GM06990 (cell line): ENCODE data around the gene CHST12.

Source experiments
- DNase-seq: peaks from one replicate; pipeline ENCODE4 v3.0.0-alpha.2; 2011; ENCODE audit not compliant: insufficient read length; ENCODE audit errors: extremely low read depth
- H3K27me3 ChIP-seq: replicated peaks from 2 replicates; pipeline ENCODE4 v1.6.0; 2011; ENCODE audit warnings: low read length; ENCODE audit not compliant: control insufficient read depth, insufficient read depth
- H3K36me3 ChIP-seq: 2 replicates; pipeline ENCODE4 v1.5.1; 2011; ENCODE audit warnings: low read length; ENCODE audit not compliant: control insufficient read depth, insufficient read depth
- H3K4me3 ChIP-seq: replicated peaks from 2 replicates; pipeline ENCODE4 v1.5.1; 2011; ENCODE audit warnings: low read depth, mild to moderate bottlenecking, control low read depth, low read length
- TF ChIP-seq, protein P1 (sequence below): IDR thresholded peaks from 2 replicates; pipeline ENCODE4 v1.5.1; 2011; ENCODE audit warnings: low read length, control low read depth, mild to moderate bottlenecking, inconsistent platforms; ENCODE audit not compliant: insufficient read depth, poor library complexity, severe bottlenecking

Gene CHST12

DNA sequence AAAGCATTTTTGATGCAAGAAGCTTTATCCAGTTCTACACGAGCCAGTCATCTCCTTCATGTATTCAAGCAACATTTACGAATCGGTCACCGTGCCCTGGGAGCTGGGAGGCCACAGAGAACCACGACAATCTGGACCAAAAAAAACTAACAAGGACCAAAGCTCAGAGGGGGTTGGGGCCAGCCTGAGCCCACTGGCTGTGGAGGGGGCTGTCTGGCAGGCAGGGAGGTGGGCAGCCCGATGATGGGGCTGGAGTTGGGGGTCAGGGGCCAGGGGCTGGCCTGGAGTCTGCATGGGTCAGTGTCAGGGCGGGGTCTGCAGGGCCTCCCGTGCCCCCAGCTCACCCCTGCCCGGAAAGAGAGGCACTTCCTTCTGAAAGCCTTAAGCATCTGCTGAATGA lies 85.3 kb downstream of the CHST12 start:
- DNase-seq = no peak
- no peak overlapping the region for H3K4me3 ChIP-seq
- no peaks in the 10 kb centered on the region for H3K36me3 ChIP-seq
- TF ChIP-seq, protein P1, sequence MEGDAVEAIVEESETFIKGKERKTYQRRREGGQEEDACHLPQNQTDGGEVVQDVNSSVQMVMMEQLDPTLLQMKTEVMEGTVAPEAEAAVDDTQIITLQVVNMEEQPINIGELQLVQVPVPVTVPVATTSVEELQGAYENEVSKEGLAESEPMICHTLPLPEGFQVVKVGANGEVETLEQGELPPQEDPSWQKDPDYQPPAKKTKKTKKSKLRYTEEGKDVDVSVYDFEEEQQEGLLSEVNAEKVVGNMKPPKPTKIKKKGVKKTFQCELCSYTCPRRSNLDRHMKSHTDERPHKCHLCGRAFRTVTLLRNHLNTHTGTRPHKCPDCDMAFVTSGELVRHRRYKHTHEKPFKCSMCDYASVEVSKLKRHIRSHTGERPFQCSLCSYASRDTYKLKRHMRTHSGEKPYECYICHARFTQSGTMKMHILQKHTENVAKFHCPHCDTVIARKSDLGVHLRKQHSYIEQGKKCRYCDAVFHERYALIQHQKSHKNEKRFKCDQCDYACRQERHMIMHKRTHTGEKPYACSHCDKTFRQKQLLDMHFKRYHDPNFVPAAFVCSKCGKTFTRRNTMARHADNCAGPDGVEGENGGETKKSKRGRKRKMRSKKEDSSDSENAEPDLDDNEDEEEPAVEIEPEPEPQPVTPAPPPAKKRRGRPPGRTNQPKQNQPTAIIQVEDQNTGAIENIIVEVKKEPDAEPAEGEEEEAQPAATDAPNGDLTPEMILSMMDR = no peak
- H3K27me3 ChIP-seq = no peaks in the 10 kb centered on the region

DNA sequence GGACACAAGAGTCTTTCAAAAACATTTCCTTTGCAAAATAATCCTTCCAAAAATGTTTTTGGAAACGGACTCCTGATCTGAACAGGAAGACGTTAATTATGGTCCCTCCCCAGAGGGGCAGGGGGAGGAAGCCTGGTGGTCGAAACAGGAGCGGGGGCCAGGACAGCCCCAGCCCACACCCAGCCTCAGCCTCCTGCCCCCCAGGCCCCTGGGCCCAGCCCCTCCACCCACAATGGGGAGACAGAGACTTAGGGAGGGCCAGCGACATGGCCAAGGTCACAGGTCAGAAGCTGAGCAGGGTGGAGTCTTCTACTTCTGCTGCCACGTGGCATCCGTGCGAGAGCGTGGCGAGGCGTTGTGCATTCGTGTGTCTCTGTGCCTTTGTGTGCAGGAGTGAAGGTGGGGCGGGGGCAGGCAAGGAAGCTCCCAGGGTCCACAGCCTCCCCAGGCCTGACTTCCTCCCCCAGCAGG lies 86.8 kb downstream of the CHST12 start:
- H3K36me3 ChIP-seq = no peaks in the 10 kb centered on the region
- H3K4me3 ChIP-seq = no peak overlapping the region
- TF ChIP-seq, protein P1 = no peak
- H3K27me3 ChIP-seq = no peaks in the 10 kb centered on the region
- DNase-seq = no peak

DNA sequence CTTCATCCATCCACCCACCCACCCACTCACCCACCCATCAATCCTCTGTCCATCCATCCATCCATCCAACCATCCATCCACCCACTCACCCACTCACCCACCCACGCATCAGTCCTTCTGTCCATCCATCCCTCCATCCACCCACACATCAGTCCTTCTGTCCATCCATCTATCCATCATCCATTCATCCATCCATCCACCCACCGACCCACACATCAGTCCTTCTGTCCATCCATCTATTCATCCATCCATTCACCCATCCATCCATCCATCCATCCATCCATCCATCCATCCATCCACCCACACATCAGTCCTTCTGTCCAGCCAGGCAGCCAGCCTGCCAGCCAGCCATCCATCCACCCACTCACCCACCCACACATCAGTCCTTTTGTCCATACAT lies 88.6 kb downstream of the CHST12 start:
- TF ChIP-seq, protein P1 = no peak
- H3K27me3 ChIP-seq = no peaks in the 10 kb centered on the region
- no peak for DNase-seq
- no peaks in the 10 kb centered on the region for H3K36me3 ChIP-seq
- no peak overlapping the region for H3K4me3 ChIP-seq

DNA sequence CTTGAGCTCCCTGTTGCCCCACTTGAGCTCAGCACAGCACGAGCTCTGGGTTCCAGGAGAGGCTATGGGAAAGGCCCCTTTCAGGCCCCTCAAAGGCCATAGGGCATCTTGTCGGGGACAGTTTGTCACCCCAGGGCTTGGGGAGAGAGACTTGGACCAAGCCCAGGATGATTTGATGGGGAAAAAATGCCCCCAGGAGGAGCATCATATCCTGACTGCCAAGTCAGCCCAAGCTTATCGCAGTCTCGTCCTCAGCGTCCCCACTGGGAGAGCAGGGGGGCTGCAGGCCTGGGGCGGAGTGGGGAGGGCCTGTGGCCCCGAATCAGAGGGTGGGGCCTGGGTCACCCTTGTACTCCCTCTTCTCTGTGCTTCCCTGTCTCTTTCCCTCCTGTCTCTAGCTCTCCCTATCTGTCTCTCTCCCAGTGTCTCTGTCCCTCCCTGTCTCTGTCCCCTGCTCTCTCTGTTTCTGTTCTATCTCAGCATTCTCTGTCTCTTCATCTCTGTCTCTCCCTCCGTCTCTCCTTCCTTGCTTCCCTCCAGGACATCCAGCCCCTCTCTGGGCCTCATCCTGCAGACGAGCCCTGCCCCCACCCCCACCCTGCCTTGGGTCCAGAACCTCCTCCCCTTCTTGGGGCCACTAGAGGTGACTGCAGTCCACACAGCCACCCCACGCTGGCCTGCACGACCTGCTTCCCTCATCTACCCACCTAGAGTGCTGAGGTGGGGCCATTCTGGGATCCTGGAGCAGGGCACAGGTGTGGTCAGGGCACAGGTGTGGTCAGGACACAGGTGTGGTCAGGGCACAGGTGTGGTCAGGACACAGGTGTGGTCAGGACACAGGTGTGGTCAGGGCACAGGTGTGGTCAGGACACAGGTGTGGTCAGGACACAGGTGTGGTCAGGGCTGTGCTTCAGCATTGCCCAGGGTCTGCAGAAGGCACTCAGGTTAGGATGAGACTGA lies 90.1 kb downstream of the CHST12 start:
- TF ChIP-seq, protein P1 = no peak
- Histone ChIP-seq H3K36me3 (no peaks in the 10 kb centered on the region), H3K4me3 (no peak overlapping the region), H3K27me3 (no peaks in the 10 kb centered on the region; the same call in 1 of the 2 replicates)
- no peak for DNase-seq

DNA sequence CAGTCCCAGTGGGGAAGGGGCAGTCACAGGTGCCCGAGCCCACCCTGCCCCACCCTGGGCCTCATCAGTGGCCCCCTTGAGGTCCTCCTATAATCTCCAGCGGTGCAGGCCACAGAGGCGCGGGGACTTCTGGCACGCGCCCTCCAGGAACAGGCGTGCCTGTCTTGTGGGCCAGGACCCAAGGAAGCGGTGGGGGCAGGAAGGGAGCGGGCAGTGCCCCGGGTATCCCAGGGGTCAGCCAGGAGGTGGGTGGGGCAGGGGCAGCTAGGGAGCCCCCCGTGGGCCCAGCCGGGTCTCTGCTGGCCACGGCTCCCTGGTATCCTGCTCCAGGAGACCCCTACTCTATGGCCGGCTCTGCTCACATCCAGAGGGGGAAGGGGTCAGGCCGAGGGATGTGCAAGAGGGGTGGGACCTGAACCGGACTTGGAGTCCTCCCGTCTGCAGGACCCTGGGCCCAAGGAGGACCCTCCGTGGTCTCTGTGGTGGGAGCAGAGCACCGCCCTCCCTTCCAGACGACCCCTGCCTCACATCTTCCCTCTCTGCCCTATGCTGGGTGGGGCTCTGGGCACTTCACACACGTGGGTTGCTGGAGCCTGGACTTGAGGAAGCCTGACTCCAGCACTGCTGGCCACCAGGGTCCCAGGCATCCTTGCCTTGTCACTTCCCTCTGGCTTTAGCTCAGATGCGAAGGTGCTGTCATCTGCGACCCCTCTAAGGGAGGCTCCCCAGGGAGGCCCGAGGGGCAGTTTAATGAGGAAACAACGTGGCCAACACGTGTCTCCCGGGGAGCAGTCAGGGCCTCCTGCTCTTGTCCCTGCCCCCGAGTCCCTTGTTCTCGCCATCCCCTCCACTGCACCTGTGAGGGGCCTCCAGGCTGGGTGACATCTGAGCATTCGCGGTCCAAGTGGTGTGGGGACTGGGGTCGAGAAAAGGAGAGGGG lies 91.0 kb downstream of the CHST12 start:
- no peaks in the 10 kb centered on the region for H3K36me3 ChIP-seq
- no peak for DNase-seq
- H3K4me3 ChIP-seq = no peak overlapping the region
- TF ChIP-seq, protein P1 = no peak
- H3K27me3 ChIP-seq = no peaks in the 10 kb centered on the region; the same call in 1 of the 2 replicates
